Activated naive CD8-positive, alpha-beta T cell treated with anti-CD3 and anti-CD28 coated beads, Interleukin-2, amount 10 ng/mL, durations not matched to agents 7 days and 5 days (primary cell): ENCODE results near the gene FAM78B. TPM values are rescaled to one million over a fixed set of nuclear protein-coding genes. Genes with fewer than 3 reads are reported as not detected.

ENCODE experiments used
- ATAC-seq: fragments of 150-1000 bp; cut with Tn5 transposase; one replicate; pipeline ENCODE4 v1.10.0; 2021; ENCODE audit warnings: low read depth, moderate library complexity
- POLR2A ChIA-PET: fragments of 350-600 bp; sonication (Branson Sonifier 250); formaldehyde crosslinking; loops from one replicate; lab custom pipeline; 2021; ENCODE audit warnings: antibody characterized with exemption; lab: Charles Lee
- DNase-seq: peaks from one replicate; pipeline ENCODE4 v3.0.0; 2021
- H3K27ac Mint-ChIP-seq: one replicate; pipeline ENCODE4 v1.8.0; 2022; ENCODE audit warnings: mild to moderate bottlenecking, mixed read lengths
- H3K27me3 Mint-ChIP-seq: one replicate; pipeline ENCODE4 v1.8.0; 2022; ENCODE audit warnings: mild to moderate bottlenecking, moderate library complexity, mixed read lengths
- H3K36me3 Mint-ChIP-seq: one replicate; pipeline ENCODE4 v1.8.0; 2021; ENCODE audit warnings: mild to moderate bottlenecking, mixed read lengths
- H3K4me1 Mint-ChIP-seq: one replicate; pipeline ENCODE4 v1.8.0; 2021; ENCODE audit warnings: mixed read lengths
- H3K4me3 Mint-ChIP-seq: one replicate; pipeline ENCODE4 v1.8.0; 2022; ENCODE audit warnings: mild to moderate bottlenecking, moderate library complexity, mixed read lengths
- H3K9me3 Mint-ChIP-seq: one replicate; pipeline ENCODE4 v1.8.0; 2021; ENCODE audit warnings: mixed read lengths
- total RNA-seq, 2 experiments: library from RNA; stranded (reverse); gene quantifications; one replicate each; pipeline ENCODE4 v1.2.3, GENCODE V29; 2021

FAM78B gene
- total RNA-seq, 2 experiments from 2014 or later: not detected

DNA sequence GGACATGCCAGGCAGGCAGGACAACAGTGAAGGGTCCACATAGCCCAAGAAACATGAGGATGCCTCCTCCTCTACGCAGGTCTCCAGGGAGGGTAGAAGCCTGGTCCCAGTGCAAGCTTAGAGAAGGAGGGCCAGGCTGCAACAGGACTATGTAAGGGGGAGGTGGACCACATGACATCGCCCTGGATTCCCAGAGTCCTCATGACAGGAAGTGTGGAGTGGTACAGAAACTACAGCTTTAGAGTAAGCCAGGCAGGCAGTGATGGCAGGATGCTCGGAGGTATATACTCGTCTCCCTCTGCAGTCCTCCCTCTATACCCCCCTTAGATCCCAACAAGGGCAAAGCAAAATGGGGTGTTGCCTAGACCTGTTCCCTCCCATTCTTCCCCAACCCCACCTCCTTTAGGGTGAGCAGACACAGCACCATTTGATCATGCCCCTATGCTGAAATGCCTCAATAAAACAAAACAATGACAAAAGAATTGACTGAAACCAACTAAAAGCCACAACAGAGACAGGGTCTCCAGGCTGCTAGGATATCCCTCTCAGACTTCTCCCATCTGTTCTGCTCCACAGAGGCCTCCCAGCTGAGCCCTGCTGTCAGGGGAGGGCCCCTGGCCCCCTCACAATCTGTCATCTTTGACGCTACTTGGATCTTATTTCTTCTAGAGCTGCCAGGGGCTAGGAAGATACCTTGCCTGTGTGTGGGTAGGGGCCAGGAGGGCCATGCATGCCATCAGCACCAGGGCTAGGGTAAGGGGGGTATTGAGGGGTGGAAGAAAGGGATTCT is 13.1 kb downstream of the FAM78B start:
- H3K36me3 Mint-ChIP-seq: no peaks in the 10 kb centered on the region
- H3K27ac Mint-ChIP-seq: no peak overlapping the region
- DNase-seq: no peak
- ATAC-seq: no peak
- H3K4me3 Mint-ChIP-seq: no peak overlapping the region
- H3K4me1 Mint-ChIP-seq: no peaks in the 10 kb centered on the region
- POLR2A ChIA-PET: no interaction called here
- H3K27me3 Mint-ChIP-seq: no peaks in the 10 kb centered on the region
- no peaks in the 10 kb centered on the region for H3K9me3 Mint-ChIP-seq

DNA sequence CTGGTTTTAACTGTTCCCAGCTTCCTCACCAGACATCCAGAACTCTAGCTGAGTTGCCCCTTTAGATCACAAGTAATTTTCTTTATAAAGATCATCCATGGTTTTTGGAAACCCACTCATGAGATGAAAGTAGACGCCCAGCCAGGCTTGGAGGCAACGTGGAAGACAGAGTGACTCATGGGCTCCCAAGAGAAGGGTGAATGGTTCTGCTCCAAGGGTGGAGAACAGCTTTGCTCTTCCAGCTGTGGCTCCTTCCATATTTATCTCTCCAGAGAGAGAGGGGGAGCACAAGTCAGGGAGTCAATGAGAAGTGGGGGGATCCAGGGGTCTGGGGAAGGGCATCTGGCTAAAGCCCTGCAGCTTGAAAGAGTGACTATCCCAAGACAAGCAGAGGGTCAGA is 13.8 kb downstream of the FAM78B start:
- peaks cover 2% of the 10 kb centered on the region for H3K9me3 Mint-ChIP-seq
- DNase-seq: no peak
- H3K27me3 Mint-ChIP-seq: no peaks in the 10 kb centered on the region
- no peaks in the 10 kb centered on the region for H3K4me1 Mint-ChIP-seq
- H3K27ac Mint-ChIP-seq: no peak overlapping the region
- POLR2A ChIA-PET: no interaction called here
- H3K4me3 Mint-ChIP-seq: no peak overlapping the region
- ATAC-seq: no peak
- H3K36me3 Mint-ChIP-seq: no peaks in the 10 kb centered on the region

- Mint-ChIP-seq H3K36me3 (no peaks in the 10 kb centered on the region), H3K9me3 (peaks cover 2% of the 10 kb centered on the region), H3K27me3 (no peaks in the 10 kb centered on the region), H3K4me3 (no peak overlapping the region), H3K27ac (no peak overlapping the region), H3K4me1 (no peaks in the 10 kb centered on the region)
- DNase-seq: no peak
- POLR2A ChIA-PET: no interaction called here
- ATAC-seq: no peak
Observed at GRCh38 chr1:166151804-166152203, 15.0 kb downstream of the FAM78B start.

DNA sequence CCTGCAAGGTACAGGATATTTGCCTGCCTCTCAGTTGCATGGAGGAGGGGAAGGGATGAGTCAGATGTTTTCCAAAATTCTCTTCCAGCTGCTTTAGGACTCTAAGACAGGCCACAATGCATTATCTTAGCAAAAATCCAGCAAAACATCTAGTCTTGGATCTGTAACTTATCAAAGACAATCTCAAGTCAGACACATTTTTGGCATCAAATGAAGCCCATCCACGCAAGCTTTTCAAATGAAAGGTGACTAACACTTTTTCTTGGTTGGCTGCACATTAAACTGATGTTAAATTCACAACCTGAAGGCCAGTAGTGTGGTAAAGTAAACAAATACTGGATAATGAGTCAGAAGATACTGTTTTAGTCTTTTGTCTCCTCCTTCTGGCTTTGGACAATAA is 21.3 kb downstream of the FAM78B start:
- H3K36me3 Mint-ChIP-seq: no peaks in the 10 kb centered on the region
- no peak for ATAC-seq
- H3K9me3 Mint-ChIP-seq: peaks cover 2% of the 10 kb centered on the region
- H3K27ac Mint-ChIP-seq: no peak overlapping the region
- no peaks in the 10 kb centered on the region for H3K4me1 Mint-ChIP-seq
- H3K4me3 Mint-ChIP-seq: no peak overlapping the region
- no peaks in the 10 kb centered on the region for H3K27me3 Mint-ChIP-seq
- DNase-seq: no peak
- POLR2A ChIA-PET: no interaction called here

GRCh38 chr1:166141969-166142368 is 24.8 kb downstream of the FAM78B start:
- Mint-ChIP-seq H3K4me3 (no peak overlapping the region), H3K27ac (no peak overlapping the region), H3K36me3 (no peaks in the 10 kb centered on the region), H3K27me3 (peaks cover 2% of the 10 kb centered on the region), H3K9me3 (no peaks in the 10 kb centered on the region), H3K4me1 (no peaks in the 10 kb centered on the region)
- no peak for ATAC-seq
- no peak for DNase-seq
- POLR2A ChIA-PET: no interaction called here

DNA sequence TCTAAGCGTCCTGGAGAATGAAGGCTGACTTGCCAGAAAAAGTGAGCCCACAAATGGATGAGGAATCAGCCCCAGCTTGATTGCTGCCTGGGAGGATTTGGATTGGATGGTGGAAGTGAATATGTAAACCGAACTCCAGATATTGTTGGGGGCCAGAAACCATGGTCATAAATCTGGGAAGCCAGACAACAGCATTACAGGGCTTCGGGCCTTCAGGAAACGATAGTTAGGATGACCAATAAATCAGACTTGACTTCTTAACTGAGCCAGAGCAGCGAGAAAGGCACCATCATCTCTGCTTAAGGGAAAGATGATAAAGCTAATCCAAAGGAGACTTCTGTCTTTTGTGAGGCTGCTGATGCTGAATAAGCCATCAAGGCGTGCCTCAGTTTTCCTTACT is 26.6 kb downstream of the FAM78B start:
- Mint-ChIP-seq H3K4me1 (no peaks in the 10 kb centered on the region), H3K27ac (no peak overlapping the region), H3K9me3 (no peaks in the 10 kb centered on the region), H3K27me3 (peaks cover 2% of the 10 kb centered on the region), H3K4me3 (no peak overlapping the region), H3K36me3 (no peaks in the 10 kb centered on the region)
- ATAC-seq (no peak), DNase-seq (no peak)
- POLR2A ChIA-PET: no interaction called here

DNA sequence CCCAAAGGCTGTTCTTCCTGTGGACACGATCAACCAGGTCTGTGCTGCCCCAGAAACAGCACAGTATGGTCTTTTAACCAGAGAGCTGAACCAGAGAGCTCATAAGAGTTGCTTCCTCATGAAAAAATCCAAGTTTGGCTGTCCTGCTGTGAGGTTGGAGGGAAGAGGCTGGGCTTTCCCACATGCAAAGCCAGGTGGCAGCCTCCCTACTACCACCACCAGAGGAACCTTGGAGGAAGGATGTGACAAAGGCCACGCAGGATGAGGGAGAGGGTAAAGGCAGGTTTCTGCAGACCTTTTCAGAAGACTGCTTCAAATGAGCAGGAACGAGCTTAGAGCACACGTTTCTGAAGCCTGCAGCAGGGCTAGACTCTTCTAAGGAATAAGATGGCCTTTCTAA is 27.1 kb downstream of the FAM78B start:
- no peaks in the 10 kb centered on the region for H3K36me3 Mint-ChIP-seq
- no peak for ATAC-seq
- POLR2A ChIA-PET: no interaction called here
- H3K27ac Mint-ChIP-seq: no peak overlapping the region
- no peak overlapping the region for H3K4me3 Mint-ChIP-seq
- no peak for DNase-seq
- no peaks in the 10 kb centered on the region for H3K4me1 Mint-ChIP-seq
- peaks cover 5% of the 10 kb centered on the region for H3K27me3 Mint-ChIP-seq
- H3K9me3 Mint-ChIP-seq: no peaks in the 10 kb centered on the region

DNA sequence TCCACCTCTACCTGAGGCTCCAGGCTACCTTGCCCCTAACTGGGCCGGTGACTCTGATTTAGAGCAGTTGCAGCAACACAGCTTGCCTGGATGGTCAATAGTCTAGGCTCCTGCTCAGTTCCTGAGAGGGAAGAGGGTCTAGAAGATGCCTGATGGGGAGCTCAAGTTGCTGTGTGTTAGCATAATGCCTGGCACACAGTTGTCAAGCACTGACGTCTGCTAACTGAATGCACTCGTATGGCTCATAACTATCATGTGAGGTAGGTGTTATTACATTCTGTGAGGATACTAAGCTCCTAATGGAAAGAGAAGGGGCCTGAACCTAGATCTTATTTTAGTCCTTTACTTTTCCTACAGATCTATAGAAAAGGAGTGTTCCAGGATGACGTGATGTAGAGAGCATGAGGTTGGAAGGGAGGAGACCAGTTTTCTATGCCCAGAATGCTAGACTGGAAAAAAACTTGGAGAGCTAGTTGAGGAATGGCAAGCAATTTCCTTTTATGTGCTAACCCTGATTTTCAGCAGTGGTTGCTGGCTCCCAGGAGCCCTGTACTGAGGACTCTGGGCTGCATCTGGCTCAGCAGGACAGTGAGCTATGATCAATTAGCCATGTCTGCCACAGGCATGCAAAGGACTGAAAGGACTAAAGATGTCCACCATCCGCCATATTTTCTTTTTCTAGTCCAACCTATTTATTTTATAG is 30.0 kb downstream of the FAM78B start:
- Mint-ChIP-seq H3K27ac (no peak overlapping the region), H3K9me3 (peaks cover 1% of the 10 kb centered on the region), H3K4me1 (no peaks in the 10 kb centered on the region), H3K36me3 (no peaks in the 10 kb centered on the region), H3K4me3 (no peak overlapping the region), H3K27me3 (peaks cover 5% of the 10 kb centered on the region)
- DNase-seq (no peak), ATAC-seq (no peak)
- POLR2A ChIA-PET: no interaction called here

- Mint-ChIP-seq H3K36me3 (no peaks in the 10 kb centered on the region), H3K27ac (no peak overlapping the region), H3K9me3 (peaks cover 1% of the 10 kb centered on the region), H3K4me1 (no peaks in the 10 kb centered on the region), H3K27me3 (peaks cover 5% of the 10 kb centered on the region), H3K4me3 (no peak overlapping the region)
- DNase-seq (no peak), ATAC-seq (no peak)
- POLR2A ChIA-PET: no interaction called here
Observed at GRCh38 chr1:166136222-166136621, 30.6 kb downstream of the FAM78B start.

DNA sequence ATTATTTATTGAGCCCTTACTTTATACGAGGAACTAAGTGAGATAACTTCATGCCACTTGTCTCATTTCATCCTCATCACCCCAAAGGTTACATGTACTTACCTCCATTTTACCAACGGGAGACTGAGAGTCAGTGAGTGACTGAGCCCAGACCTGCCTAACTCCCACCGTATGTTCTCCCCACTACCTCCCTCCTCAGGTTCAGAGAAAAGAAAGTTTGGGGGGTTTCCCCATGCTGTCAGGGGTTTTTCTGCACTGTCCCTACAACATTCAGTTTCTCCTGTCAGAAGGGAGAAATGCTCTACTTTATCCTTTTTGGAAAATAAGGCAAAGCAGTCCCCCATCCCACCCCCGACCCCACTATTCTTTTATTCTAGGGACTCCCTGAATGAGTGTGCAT is 32.9 kb downstream of the FAM78B start:
- Mint-ChIP-seq H3K9me3 (peaks cover 1% of the 10 kb centered on the region), H3K27ac (no peak overlapping the region), H3K4me1 (no peaks in the 10 kb centered on the region), H3K36me3 (no peaks in the 10 kb centered on the region), H3K4me3 (no peak overlapping the region), H3K27me3 (peaks cover 3% of the 10 kb centered on the region)
- DNase-seq (no peak), ATAC-seq (no peak)
- POLR2A ChIA-PET: no interaction called here

- no peak overlapping the region for H3K4me3 Mint-ChIP-seq
- H3K27ac Mint-ChIP-seq: no peak overlapping the region
- peaks cover 3% of the 10 kb centered on the region for H3K27me3 Mint-ChIP-seq
- H3K9me3 Mint-ChIP-seq: peaks cover 1% of the 10 kb centered on the region
- no peak for DNase-seq
- no peaks in the 10 kb centered on the region for H3K4me1 Mint-ChIP-seq
- no peak for ATAC-seq
- no peaks in the 10 kb centered on the region for H3K36me3 Mint-ChIP-seq
- POLR2A ChIA-PET: no interaction called here
Observed at GRCh38 chr1:166133276-166133841, 33.4 kb downstream of the FAM78B start.

DNA sequence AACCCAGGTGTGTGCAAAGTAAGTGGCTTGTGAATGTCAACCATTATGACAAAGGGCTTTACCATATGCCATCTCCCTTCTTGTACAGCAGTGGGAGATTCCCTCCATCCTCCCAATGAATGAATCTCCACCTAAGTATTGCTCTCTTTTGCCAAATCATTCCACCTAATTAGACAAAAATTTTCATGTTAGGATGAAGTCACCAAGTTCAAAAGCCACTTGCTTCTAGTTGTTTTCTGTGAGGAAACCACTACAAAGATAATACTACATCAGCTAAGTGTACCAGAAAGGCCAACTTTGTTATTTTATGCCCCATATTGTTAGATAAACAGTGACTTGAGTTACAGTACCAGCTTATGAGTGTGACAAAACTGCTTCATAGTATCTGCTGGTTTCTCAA is 34.3 kb downstream of the FAM78B start:
- no peaks in the 10 kb centered on the region for H3K4me1 Mint-ChIP-seq
- H3K36me3 Mint-ChIP-seq: no peaks in the 10 kb centered on the region
- POLR2A ChIA-PET: no interaction called here
- H3K27ac Mint-ChIP-seq: no peak overlapping the region
- H3K9me3 Mint-ChIP-seq: peaks cover 1% of the 10 kb centered on the region
- no peak for ATAC-seq
- H3K27me3 Mint-ChIP-seq: peaks cover 3% of the 10 kb centered on the region
- no peak overlapping the region for H3K4me3 Mint-ChIP-seq
- no peak for DNase-seq

DNA sequence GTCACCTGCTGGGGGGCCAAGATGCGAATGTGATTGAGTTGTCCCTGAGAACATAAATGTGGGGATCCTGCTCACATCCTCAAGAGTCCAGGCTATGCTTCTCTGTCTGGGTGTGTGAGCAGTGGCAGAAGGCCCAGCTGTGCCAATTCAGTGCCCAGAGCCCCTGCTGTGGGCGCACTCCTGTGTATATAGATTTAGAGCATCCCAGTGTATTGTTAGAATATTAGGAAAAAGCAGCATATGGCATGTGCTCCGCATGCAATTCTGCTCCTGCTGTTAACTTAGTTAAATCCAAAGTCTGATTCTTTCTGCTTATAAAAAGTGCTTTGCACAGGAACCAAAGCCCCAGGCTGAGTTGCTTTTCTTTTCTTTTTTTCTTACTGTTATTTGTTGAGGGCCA is 37.8 kb downstream of the FAM78B start:
- no peak overlapping the region for H3K4me3 Mint-ChIP-seq
- H3K27ac Mint-ChIP-seq: no peak overlapping the region
- DNase-seq (no peak), ATAC-seq (no peak)
- H3K4me1 Mint-ChIP-seq: no peaks in the 10 kb centered on the region
- H3K36me3 Mint-ChIP-seq: no peaks in the 10 kb centered on the region
- peaks cover 1% of the 10 kb centered on the region for H3K9me3 Mint-ChIP-seq
- POLR2A ChIA-PET: no interaction called here
- H3K27me3 Mint-ChIP-seq: no peaks in the 10 kb centered on the region

DNA sequence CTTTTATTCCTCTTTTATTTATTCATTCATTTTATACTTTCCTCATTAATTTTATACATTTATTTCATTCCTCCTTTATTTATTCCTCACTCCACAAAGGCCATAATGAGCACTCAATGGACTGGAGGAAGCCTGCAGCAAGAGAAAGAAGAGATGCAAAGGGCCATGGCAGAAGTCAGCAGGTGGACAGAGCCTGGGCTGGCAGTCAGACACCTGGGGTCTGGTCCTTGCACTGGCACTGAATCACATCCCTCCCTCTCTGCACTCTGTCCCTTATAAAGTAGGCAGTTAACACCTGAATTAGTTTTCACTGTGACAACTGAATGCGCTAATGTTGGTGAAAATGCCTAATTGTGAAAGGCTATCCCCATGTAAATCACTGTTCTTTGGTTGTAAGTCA is 38.6 kb downstream of the FAM78B start:
- Mint-ChIP-seq H3K4me3 (no peak overlapping the region), H3K9me3 (peaks cover 1% of the 10 kb centered on the region), H3K27ac (no peak overlapping the region), H3K4me1 (no peaks in the 10 kb centered on the region), H3K36me3 (no peaks in the 10 kb centered on the region), H3K27me3 (no peaks in the 10 kb centered on the region)
- DNase-seq (no peak), ATAC-seq (no peak)
- POLR2A ChIA-PET: no interaction called here
